DMS 273 (cell line): ENCODE measurements around the gene ADCY5.
A peak's percentile ranks its signal among the peaks of the same experiment; 100 is the strongest.

Experiments
- DNase-seq: peaks from one replicate; lab custom pipeline; 2025; ENCODE audit not compliant: unreplicated experiment; lab: John Stamatoyannopoulos, UW

The ADCY5 gene

DNA sequence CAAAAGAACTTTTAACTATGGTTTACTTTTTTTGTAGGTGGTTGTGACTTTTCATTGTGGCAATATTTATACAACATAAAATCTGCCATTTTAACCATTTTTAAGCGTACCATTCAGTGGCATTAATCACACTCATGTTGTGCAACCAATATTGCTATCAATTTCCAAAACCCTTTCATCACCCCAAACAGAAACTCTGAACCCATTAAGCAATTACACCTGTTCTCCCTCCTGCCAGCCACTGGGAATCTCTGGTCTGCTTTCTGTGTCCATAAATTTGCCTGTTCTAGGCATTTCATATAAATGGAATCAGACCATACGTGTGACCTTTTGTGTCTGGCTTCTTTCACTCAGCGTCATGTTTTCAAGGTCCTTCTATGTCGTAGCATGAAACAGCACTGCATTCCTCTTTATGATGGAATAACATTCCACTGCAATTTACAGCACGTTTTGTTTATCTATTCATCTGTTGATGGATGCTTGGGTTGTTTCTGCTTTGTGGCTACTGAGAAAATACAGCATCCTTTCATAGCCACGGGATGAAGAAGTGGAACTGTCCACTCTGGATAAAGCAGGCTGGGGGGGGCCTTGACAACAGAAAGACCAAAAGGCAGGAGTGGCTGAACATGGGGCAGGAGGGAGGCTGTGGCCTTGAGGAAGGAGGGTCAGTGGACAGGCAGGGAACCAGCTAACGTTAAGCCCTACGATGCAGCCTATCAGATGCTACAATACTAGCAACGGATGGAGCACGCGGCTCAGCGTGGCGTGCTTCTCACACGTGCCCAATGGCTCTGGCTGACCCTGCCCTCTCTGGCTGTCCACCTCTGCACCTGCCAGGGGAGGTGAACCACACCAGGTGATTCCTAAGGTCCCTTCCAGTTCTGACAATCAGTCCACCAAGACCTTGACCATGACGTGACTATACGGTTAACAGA lies 136.3 kb downstream of the ADCY5 start:
- DNase-seq: no peak

DNA sequence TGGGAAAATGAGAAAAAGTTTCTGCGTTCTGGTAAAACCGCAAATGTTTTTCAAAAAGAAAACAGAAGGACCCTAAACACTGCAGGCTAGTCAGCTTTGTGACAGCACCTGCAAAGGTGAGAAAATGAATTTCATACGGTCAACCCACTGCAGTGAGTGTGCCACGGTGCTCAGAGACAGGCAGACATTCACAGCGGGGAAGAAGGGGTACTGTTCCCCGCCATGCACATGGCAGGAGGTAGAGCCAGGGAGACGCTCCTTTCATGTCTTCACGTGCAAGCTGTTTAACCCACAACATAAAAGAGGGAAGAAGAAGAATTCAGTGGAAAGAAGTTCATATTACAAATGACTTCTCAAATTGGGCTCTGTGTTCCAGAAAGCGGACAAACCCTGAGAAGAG lies 137.7 kb downstream of the ADCY5 start:
- no peak for DNase-seq

DNA sequence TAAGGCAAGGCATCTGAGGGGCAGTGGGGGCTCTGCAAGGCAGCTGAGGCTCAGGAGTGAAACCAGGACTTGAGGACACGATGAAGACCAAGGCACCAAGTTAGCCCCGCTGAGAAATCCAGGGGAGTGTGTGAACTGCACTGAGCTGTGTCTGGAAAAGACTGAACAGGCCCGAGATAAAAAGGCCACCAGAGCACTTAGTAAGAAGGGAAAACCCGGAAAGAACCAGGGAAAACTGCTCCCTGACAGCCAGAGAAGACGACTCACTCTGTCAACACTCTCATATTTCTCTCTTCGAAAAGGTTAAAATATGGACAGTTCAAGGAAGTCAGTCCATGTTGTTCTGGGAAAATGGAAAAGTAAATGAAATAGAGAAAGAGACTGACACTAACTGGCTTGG lies 138.1 kb downstream of the ADCY5 start:
- DNase-seq: no peak

DNA sequence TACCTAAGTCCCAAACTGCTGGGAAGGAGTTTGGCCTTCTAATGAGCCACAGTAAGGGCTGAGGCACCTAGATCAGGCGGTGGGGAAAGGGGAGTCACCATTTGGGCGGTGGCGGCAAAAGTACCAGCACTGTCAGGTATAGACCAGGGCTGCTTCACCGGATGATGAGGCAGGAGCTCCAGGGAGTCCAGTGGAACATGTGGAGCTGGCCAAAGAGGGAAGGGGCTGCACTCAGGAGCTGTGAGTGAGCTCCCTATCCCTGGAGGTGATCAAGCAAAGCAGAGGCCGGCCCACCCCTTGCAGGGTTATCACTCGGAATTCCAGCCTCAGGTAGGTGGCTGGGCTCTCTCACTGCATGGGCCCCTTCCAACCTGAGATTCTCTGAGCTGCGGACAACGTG lies 138.7 kb downstream of the ADCY5 start:
- no peak for DNase-seq

DNA sequence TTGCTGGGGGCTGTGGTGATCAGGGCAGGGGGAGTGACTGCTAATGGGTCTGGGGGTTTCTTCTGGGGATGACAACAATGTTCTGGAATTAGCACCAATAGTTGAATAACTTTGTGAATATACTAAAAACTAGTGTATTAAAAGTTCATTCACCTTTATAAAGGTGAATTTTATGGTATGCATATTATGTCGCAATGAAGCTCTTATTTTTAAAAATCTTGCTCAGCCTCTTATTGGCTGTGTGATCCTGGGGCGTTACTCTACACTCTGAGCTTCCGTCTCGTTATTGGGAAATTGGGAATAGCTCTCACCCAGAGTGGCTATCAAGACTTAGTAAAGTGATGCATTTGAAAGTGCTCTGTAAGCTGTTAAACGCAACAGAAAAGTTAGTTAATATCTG lies 141.8 kb downstream of the ADCY5 start:
- DNase-seq: no peak

DNA sequence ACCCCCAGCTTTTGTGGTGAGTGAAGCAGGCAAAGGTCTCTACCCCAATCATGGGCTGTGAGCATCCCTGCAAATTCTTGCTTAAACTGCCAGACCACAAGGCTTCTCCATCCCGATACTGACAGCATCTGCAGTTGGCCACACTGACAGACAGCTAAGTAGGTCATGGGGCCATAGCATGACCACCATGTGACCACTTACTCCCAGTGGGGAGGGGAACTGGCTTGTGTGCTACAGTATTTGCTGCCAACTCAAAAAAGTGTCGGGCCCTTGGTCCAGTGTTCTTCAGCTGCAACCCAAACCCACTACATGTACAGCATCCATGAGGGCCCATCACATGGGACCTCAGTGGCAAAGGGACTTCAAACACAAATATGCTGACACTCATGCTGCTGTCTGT lies 143.7 kb downstream of the ADCY5 start:
- no peak for DNase-seq

DNA sequence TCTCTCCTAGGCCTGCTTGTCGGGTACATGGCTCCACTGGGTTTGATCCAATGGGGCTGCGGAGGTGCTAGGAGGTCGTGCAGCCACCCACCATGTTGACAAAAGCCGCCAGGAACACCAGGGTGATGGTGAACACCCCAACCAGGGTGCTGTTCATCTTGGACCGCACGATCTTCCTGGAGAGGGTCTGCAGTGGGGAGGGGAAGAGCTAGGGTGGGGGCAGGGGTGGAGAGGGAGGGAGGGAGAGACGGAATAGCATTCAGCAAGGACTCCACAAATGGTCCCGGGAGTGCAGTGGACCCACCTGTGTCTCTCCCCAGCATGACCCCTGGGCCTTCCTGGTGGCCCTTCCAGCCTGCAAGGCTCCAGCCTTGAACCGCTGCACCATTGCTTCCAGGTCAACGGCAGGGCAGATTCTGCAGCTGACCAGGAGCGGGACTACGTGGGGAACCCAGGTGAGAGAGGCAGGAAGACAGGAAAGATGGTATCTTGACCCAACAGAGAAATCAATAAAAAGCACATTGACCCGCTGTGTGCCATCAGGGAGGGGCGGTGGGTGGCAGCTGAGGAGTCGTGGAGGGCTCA lies 144.8 kb downstream of the ADCY5 start:
- DNase-seq: no peak

DNA sequence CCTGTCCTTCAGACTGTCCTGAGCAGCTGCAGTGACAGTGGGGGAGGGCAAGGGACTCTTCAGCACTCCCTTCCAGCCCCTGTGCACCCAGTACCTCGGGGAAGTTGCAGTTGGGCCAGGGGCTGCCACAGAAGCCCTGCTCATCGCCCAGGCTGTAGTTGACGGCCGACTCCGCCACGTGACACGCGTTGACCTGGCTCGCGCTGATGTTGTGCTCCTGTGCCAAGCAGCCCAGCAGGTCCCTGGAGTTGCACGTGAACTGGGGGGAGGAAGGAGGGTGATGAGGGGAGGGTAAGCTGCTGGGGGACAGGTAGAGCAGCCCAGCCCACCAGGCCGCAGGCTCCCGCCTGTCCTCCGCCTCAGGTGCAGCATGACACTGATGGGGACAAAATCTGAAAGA lies 145.9 kb downstream of the ADCY5 start:
- no peak for DNase-seq

DNA sequence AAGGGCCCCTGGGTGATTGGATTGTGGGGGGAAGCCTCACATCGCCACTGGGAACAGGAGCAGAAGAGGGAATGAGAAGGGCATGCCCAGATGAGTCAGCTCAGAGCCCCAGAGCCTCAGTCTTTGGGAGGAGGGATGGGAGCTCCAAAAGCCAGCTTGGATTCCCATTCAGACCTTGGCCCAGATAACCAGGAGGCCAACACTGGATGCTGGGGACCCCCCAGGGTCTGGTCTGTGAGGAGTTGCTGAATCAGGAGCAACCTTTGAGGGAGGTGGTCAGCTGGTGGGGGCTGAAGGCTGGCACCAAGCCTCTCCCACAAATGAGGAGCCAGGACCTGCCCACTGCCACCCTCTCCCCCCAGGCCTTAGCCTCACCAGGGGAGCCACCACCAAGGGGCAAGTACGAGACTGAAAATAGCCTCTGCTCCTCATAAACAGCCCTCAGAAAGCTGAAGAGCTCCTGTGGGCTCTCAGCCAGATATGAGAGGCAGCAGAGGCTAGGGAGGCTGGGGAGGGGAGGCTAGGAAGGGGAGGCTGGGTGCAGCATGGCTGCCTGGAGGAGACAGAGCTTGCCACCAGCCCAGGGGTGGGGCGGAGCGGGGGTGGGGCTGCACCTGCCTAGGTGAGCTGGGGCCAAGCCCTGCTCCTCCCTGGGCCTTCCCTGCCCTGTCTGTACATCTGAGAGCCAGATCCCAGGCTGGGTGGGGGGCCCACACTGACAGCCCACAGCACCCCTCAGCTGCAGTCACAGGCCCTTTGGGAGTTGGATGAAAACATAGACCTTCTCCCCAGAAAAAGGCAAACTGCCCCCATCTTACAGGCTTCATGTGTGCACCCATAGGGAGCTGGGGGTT lies 147.3 kb downstream of the ADCY5 start:
- no peak for DNase-seq

DNA sequence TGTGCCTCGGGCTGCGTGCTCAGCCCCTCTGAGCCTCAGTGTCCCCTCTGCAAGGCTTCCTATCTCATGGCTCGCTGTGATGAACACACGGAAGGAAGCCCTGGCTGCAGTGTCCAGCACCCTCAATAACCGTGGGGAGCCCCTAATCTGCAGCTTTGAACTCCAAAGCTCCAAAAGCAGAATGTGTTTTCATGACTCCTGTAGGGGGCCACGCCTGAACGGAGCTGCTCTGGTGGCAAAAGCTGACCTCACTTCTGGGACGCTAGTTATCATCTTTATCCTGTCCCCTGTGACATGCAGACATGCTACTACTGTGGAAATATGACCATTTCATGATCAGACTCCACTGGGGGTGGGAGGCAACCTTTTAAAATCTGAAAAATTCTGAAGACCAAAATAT lies 148.3 kb downstream of the ADCY5 start:
- DNase-seq: peak; percentile 20

DNA sequence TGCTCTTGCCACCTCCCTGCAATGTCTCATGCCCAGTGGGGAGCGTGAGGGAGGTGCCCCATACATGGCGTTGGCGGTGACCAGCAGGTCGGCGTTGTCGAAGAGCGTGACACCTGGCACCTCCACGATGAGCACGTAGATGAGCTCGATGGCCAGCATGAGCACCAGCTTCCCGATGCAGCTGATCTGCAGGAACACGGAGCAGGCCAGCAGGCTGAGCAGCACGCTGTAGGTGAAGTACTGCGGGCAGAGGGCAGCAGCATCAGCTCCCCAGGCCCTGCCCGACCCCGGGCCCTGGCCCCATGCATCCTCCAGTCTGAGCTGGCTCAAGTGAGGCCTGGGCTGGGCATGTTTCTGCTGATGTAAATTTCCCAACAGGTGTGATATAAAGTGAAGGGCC lies 148.8 kb downstream of the ADCY5 start:
- DNase-seq: no peak

DNA sequence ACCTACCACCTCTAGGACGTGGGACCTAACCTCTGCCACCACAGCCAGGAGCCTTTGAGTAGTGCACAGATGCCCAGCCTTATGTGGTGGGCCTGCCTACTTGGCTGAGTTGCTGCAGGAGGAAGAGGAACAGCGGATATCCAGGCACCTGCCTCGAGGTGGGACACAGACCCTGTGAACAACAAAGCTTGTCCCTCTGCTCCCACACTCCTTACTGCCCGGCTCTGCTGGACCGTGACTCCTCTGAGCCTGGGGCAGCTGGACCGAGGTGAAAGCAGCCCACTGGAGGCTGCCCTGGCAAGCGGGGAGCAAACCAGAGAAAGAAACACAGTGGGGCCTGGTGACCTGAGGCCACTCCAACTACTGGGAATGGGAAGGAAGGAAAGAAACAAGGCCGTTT lies 149.3 kb downstream of the ADCY5 start:
- DNase-seq: no peak

DNA sequence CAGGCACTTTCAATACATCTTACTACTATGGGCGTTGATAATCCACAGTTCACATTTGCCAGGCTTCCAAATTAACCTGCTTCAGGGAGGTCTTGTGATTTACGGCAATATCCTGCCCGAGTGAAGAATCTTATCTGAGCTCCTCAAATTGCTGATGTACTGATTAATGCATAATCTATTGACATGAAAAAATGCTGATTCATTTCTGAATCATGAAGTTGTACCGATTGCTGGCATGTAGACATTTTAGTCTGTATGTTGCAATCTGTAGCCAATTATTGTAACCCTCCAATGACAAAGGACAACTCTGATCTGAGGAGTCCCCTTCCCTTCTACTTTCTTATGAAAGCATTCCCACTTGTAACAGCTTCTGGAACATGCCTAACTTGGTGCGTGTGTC lies 150.0 kb downstream of the ADCY5 start:
- DNase-seq: no peak

DNA sequence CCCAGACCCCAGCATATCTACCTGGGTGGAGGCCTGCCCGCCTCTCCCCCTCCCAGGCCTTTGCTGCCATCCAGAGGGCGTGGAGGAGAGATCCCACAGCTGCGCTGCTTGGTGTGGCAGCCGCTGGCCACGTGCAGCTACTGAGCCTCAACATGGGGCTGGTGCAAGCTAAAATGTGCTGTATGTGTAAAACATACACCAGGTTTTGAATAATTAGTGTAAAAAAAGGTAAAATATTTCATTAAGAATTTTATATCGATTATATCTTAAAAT lies 151.3 kb downstream of the ADCY5 start:
- DNase-seq: peak; percentile 30

DNA sequence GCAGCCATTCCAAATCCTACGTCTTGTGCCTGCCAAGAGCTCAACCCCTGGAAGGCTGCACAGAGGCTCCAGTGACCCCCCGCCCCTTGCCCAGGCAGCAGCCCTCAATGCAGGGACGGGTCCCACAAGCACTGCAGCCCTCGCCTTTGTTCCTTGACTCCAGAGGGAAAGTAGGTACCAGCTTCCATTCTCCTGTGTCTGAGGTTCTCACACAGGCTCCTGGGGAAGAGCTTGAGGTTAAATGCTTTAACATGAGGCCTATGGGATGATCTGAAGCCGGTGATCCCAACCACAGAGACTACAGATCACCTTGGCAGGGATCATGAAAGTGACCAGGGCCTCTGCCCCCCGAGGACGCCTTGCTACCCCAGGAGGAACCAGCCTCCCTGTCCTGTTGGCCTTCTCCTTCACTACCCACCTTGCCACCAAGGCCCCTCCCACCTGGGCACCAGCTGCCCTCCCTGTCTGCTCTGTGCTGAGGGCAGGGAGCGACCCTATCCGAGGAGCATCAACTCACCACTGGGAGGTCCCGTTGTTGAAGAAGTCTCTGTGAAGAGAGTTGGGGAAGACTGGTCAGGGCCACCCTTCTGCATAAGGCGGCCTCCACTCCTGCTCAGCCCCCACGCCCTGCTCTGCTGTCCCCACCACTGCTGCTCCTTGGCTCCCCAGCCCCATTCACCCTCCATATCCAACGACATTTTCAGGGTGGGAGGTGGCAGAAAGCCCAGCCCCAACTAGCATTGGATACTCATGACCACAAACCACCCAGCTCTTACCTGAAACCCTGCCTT lies 151.9 kb downstream of the ADCY5 start:
- no peak for DNase-seq

DNA sequence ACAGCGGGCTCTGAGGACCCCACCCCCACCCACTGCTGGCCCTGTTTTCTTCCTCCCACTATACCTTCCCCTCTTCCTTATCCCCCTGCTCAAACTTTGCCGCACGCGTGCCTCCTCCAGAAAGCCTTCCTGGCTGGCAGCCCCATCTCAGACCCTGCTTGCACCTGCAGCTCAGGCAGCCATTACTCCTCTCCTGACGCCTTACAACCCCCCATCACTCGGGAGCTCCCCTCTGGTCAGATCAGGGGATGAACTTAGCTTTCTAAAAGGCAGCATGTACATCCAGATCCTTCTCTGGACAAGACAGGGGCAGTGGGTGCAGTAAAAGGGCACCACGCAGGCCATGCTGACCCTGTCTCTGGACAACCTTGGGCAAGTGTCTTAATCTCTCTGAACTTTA lies 152.6 kb downstream of the ADCY5 start:
- no peak for DNase-seq

DNA sequence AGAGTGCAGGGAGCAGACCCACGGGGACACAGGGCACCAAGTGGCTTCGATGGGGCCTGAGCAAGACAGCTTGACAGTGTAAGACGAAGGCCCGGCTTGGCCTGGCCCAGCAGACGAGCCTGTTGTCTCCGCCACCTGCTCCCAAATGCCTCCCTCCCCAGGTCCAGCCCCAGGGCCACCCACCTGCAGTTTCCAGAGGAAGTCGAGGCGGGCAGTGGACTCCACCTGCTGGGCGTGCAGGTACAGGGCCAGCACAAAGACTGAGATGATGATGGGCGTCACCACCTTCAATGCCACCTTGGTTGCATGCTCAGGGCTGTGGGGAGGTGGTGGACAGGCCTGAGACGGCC lies 153.0 kb downstream of the ADCY5 start:
- DNase-seq: no peak

DNA sequence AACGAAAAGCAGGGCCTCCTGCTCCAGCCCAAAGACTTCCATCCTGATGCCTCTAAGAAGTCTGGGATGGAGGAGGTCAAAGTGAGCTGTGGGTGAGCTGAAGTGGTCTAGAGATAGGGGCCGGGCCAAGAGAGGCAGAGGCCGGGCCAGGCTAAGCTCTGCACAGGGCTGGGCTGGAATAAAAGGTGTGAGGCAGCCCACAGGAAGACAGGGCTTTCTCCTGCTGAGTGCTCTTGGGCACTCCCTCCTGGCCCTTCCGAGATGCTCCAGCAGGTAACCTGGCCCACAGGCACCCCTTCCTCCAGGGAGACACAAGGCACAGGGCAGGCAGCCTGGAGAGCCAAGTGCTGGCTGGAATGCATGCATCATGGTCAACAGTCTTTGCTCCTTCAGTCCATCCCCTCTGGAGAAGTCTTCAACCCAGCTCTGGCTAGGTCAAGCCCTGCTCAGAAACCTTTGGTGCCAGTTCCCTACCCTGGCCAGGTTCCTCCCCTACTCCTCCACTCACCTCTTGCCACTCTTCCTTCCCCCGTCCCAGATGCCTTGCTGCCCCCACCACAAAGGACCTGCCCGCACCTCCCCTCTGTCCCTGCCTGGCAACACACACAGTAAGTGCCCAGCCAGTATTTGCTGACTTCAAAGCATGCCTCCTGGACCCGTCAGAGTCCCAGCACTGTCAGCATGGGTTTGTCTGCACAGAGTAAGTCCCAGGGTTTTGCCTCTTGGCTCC lies 153.6 kb downstream of the ADCY5 start:
- no peak for DNase-seq

DNA sequence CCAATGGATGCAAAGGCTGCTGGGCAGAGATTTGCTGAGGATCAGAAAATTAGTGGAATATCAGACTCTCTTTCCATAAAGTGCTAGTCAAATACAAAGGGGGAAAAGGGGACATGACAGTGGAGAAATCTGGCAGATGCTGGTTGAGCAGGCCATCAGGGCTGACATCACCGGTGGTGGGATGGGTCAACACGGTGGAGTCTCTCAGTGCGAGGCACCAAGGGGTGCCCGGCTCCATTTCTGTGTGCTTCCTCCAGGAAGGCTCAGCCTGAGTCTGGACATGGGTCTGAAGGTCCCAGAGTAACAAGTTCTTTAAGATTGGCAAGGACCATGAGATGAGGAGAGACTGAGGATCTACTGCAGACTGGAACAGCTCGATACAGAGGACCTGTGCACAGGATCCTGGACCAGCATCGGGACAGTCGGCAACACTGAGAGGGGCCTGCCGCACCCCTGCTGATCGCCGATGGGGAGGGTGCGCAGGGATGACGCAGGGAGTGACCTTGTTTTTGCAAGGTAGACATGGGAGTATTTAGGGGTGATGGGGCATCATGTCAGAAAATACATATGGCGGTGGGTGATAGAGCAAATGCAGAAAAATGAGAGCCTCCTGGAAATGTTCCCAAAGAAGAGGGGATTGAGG lies 154.5 kb downstream of the ADCY5 start:
- no peak for DNase-seq
